PC-9 (cell line): ENCODE data around the gene ARHGEF33. TPM values are rescaled to one million over a fixed set of nuclear protein-coding genes. Genes with fewer than 3 reads are reported as not detected.

Experiments
- BruUV-seq: library from RNA; stranded (reverse); fragments of 400-500 nt; replicated peaks from 2 replicates; lab custom pipeline; 2021; lab: Mats Ljungman, UMichigan
- CTCF ChIA-PET: fragments of 300-600 bp; sonication (Branson Sonifier 250); formaldehyde crosslinking; loops from one replicate; lab custom pipeline; 2022; ENCODE audit warnings: antibody characterized with exemption; lab: Charles Lee
- POLR2A ChIA-PET: fragments of 300-600 bp; sonication (Branson Sonifier 250); formaldehyde crosslinking; loops from one replicate; lab custom pipeline; 2022; ENCODE audit warnings: antibody characterized with exemption; ENCODE audit not compliant: unreplicated experiment; lab: Charles Lee
- DNase-seq, 2 experiments: peaks; one replicate each; pipeline versions ENCODE4 v3.0.0 to v3.0.0-alpha.2; 2015 to 2022; ENCODE audit warnings: mixed read lengths in 1 of 2
- H2AFZ ChIP-seq: fragments of 200-600 bp; sonication (generic); 2 replicates; pipeline ENCODE4 v1.8.1; 2017; ENCODE audit warnings: antibody characterized with exemption
- H3F3A ChIP-seq: fragments of 200-600 bp; sonication (generic); 2 replicates; pipeline ENCODE4 v1.8.1; 2017; ENCODE audit warnings: antibody characterized with exemption, mild to moderate bottlenecking, low read depth; ENCODE audit not compliant: insufficient read depth
- H3K27ac ChIP-seq: fragments of 200-600 bp; sonication (generic); 2 replicates; pipeline ENCODE4 v1.6.1; 2016; ENCODE audit warnings: mixed run types
- H3K27me3 ChIP-seq: fragments of 200-600 bp; sonication (generic); 2 replicates; pipeline ENCODE4 v1.6.1; 2016; ENCODE audit warnings: low read depth, mixed run types; ENCODE audit not compliant: insufficient read depth
- H3K36me3 ChIP-seq: fragments of 200-600 bp; sonication (generic); 2 replicates; pipeline ENCODE4 v1.6.1; 2016; ENCODE audit warnings: low read depth, mixed run types
- H3K4me1 ChIP-seq: fragments of 200-600 bp; sonication (generic); replicated peaks from 2 replicates; pipeline ENCODE4 v1.6.1; 2016; ENCODE audit warnings: mixed run types; ENCODE audit not compliant: insufficient read depth
- H3K4me2 ChIP-seq: fragments of 200-600 bp; sonication (generic); 2 replicates; pipeline ENCODE4 v1.6.1; 2017; ENCODE audit warnings: mixed run types
- H3K4me3 ChIP-seq: fragments of 200-600 bp; sonication (generic); 2 replicates; pipeline ENCODE4 v1.6.1; 2016; ENCODE audit warnings: mixed run types
- H3K79me2 ChIP-seq: fragments of 200-600 bp; sonication (generic); 2 replicates; pipeline ENCODE4 v1.6.1; 2017; ENCODE audit warnings: low read depth, mixed run types
- H3K9me2 ChIP-seq: fragments of 200-600 bp; sonication (generic); 2 replicates; pipeline ENCODE4 v1.8.1; 2017; ENCODE audit warnings: mild to moderate bottlenecking; ENCODE audit not compliant: insufficient read depth
- H3K9me3 ChIP-seq: fragments of 200-600 bp; sonication (generic); 2 replicates; pipeline ENCODE4 v1.8.1; 2016; ENCODE audit warnings: low read depth; ENCODE audit not compliant: insufficient read depth
- H4K20me1 ChIP-seq: fragments of 200-600 bp; sonication (generic); 2 replicates; pipeline ENCODE4 v1.8.1; 2017; ENCODE audit not compliant: insufficient read depth
- CTCF ChIP-seq: fragments of 200-600 bp; sonication (generic); conservative IDR thresholded peaks from 2 replicates; pipeline ENCODE4 v1.6.1; 2017; ENCODE audit warnings: mixed run types, antibody characterized with exemption, mild to moderate bottlenecking, moderate library complexity
- EZH2 ChIP-seq: fragments of 200-600 bp; sonication (generic); IDR thresholded peaks from 2 replicates; pipeline ENCODE4 v1.8.0; 2017; ENCODE audit warnings: antibody characterized with exemption, low read depth
- intact Hi-C: fragments of 100-400 bp; cut with micrococcal nuclease; formaldehyde crosslinking; loops from one replicate; pipeline ENCODE4 v1.10.0; 2022; ENCODE audit not compliant: unreplicated experiment
- total RNA-seq: library from RNA; stranded (reverse); gene quantifications from 2 replicates; pipeline ENCODE4 v1.2.3, GENCODE V29; 2021

Gene ARHGEF33
- total RNA-seq, 1 experiment from 2014 or later: 1.0 TPM

GRCh38 chr2:38887347-38887746, 2.3 kb upstream of the ARHGEF33 start:
- Histone ChIP-seq H3K4me2 (no peak overlapping the region), H3K27ac (no peak overlapping the region), H3F3A (no peaks in the 10 kb centered on the region), H3K27me3 (no peaks in the 10 kb centered on the region), H3K4me3 (no peak overlapping the region), H3K9me3 (no peaks in the 10 kb centered on the region), H3K9me2 (no peaks in the 10 kb centered on the region), H3K4me1 (no peaks in the 10 kb centered on the region), H3K79me2 (no peaks in the 10 kb centered on the region), H4K20me1 (no peaks in the 10 kb centered on the region), H3K36me3 (no peaks in the 10 kb centered on the region), H2AFZ (no peak overlapping the region)
- ChIA-PET POLR2A (no interaction called here), CTCF (no interaction called here)
- intact Hi-C loops: no loop called here
- TF ChIP-seq CTCF: no peak
- no peak for TF ChIP-seq EZH2
- BruUV-seq: no TSS peak
- no peak for DNase-seq

- H3K4me2 ChIP-seq: no peak overlapping the region
- H3K9me2 ChIP-seq: no peaks in the 10 kb centered on the region
- H3K4me3 ChIP-seq: no peak overlapping the region
- no peaks in the 10 kb centered on the region for H3K27me3 ChIP-seq
- no peak for DNase-seq
- no peaks in the 10 kb centered on the region for H3K36me3 ChIP-seq
- no peak overlapping the region for H2AFZ ChIP-seq
- H3K9me3 ChIP-seq: no peaks in the 10 kb centered on the region
- no peaks in the 10 kb centered on the region for H4K20me1 ChIP-seq
- H3K79me2 ChIP-seq: no peaks in the 10 kb centered on the region
- intact Hi-C loops: no loop called here
- CTCF ChIA-PET: no interaction called here
- no TSS peak for BruUV-seq
- H3F3A ChIP-seq: no peaks in the 10 kb centered on the region
- H3K4me1 ChIP-seq: no peaks in the 10 kb centered on the region
- no peak overlapping the region for H3K27ac ChIP-seq
- TF ChIP-seq EZH2 (no peak), CTCF (no peak)
- POLR2A ChIA-PET: no interaction called here
Observed at GRCh38 chr2:38887902-38888554, 1.6 kb upstream of the ARHGEF33 start.

- CTCF ChIA-PET: no interaction called here
- no TSS peak for BruUV-seq
- H3K27ac ChIP-seq: no peak overlapping the region
- no peaks in the 10 kb centered on the region for H3F3A ChIP-seq
- POLR2A ChIA-PET: no interaction called here
- H4K20me1 ChIP-seq: no peaks in the 10 kb centered on the region
- no peak overlapping the region for H3K4me3 ChIP-seq
- H3K9me3 ChIP-seq: no peaks in the 10 kb centered on the region
- H3K9me2 ChIP-seq: no peaks in the 10 kb centered on the region
- H3K4me1 ChIP-seq: no peaks in the 10 kb centered on the region
- H3K27me3 ChIP-seq: no peaks in the 10 kb centered on the region
- no peaks in the 10 kb centered on the region for H3K36me3 ChIP-seq
- no peak for TF ChIP-seq CTCF
- no peak for TF ChIP-seq EZH2
- intact Hi-C loops: no loop called here
- H2AFZ ChIP-seq: no peak overlapping the region
- no peak overlapping the region for H3K4me2 ChIP-seq
- H3K79me2 ChIP-seq: no peaks in the 10 kb centered on the region
- DNase-seq: no peak
Observed at GRCh38 chr2:38889045-38889444, 630 bp upstream of the ARHGEF33 start.
